Measurements from ENCODE around the gene TPP1.

Gene TPP1

DNA sequence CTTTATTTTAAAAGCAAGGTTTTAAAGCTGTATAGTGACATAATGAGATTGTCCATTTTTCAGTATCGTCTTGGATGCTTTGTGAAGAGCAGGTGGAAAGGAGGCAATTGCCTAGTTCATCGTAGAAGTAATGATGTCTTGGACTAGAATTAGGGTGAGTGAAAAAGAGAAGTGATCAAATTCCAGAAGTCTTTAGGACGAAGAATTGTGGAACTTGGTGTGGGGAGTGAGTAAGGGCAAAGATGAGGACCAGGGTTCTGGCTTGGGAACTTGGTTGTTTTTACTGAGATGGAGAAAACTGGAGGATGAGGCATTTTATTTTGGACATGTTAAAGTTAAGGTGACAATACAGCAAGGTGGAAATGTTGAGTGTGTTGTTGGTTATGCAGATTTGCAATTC is 14.4 kb downstream of the TPP1 start:
- Histone ChIP-seq H3K9ac (ENCODE audit: low read depth, low read length) (peak overlapping the region; percentile 96), H3K36me3 (ENCODE audit: insufficient read depth, low read length) (peaks cover 24% of the 10 kb centered on the region), H3K9me3 (ENCODE audit: control insufficient read depth, insufficient read depth, low read length) (no peaks in the 10 kb centered on the region), H3K4me1 (ENCODE audit: insufficient read depth, low read length) (peaks cover 20% of the 10 kb centered on the region)

DNA sequence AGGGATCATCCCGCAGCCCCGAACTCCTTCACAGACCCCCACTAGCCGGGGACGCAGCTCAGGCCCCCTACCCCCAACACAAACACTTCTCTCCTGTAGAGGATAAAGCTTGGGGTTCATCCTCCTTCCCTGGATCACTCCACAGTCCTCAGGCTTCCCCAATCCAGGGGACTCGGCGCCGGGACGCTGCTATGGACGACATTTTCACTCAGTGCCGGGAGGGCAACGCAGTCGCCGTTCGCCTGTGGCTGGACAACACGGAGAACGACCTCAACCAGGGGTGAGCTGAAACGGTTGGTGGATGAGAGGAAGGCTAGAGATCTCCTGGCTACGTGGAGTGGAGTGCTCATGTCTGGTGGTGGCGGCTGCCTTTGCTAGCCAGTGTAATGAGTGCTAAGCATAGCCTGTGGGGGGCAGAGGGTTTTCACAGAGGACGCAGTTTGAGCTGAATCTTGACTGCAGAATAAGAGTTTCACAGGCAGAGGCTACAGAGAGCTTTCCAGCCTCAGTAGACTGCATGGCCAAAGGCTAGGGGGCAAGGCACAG is 15.1 kb downstream of the TPP1 start:
- Histone ChIP-seq H3K4me1 (ENCODE audit: insufficient read depth, low read length) (peaks cover 20% of the 10 kb centered on the region), H3K9ac (ENCODE audit: low read depth, low read length) (peak overlapping the region; percentile 96), H3K36me3 (ENCODE audit: insufficient read depth, low read length) (peaks cover 20% of the 10 kb centered on the region), H3K9me3 (ENCODE audit: control insufficient read depth, insufficient read depth, low read length) (no peaks in the 10 kb centered on the region)

DNA sequence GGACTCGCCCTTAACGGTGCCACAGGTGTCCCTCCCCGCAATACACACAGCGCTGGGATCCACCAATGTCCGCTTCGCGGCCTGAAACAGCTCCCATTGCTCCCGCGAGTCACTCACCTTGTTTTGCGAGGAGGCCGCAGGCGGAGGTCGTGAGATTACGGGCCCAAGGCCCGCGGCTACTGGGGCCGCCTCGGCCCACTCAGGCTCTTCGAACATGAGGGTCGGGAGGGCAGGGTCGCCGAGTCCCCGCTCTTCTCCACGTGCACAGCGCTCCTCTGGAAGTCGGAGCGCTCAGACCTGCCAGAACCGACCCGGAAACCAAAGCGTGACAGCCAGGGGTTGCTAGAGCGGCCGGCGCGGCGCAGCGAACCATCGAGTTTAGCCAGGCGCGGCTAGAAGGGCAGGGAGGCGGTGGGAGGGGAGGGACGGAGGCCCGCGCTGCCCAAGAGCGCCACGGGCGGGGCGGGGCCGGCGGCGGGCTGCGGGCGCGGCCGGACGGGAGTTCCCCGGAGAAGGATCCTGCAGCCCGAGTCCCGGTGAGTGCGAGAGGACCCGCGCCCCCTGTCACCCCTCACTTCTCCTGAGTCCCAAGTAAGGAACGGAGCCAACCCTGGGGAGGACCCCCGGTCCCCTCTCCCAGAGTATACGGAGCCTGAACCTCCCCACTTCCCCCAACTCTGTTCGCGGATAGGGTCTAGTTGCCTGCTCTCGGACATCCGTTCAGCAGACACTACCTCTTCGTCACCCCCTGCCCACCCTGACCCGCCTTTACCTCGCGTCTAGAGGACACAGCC is 15.7 kb downstream of the TPP1 start, which contains the start of the genes ILK and RRP8:
ILK (plus strand) TSS at position 488 of the 794 bp plus-strand sequence. CDS start 498 bp downstream, outside the sequence.
RRP8 (minus strand) TSS at position 330 of the 794 bp plus-strand sequence; CDS start at position 216, 114 bp downstream.
- Histone ChIP-seq H3K9me3 (ENCODE audit: control insufficient read depth, insufficient read depth, low read length) (no peaks in the 10 kb centered on the region), H3K4me1 (ENCODE audit: insufficient read depth, low read length) (peaks cover 20% of the 10 kb centered on the region), H3K36me3 (ENCODE audit: insufficient read depth, low read length) (peaks cover 15% of the 10 kb centered on the region), H3K9ac (ENCODE audit: low read depth, low read length) (peak within 1 kb of the TSS; percentile 96)

DNA sequence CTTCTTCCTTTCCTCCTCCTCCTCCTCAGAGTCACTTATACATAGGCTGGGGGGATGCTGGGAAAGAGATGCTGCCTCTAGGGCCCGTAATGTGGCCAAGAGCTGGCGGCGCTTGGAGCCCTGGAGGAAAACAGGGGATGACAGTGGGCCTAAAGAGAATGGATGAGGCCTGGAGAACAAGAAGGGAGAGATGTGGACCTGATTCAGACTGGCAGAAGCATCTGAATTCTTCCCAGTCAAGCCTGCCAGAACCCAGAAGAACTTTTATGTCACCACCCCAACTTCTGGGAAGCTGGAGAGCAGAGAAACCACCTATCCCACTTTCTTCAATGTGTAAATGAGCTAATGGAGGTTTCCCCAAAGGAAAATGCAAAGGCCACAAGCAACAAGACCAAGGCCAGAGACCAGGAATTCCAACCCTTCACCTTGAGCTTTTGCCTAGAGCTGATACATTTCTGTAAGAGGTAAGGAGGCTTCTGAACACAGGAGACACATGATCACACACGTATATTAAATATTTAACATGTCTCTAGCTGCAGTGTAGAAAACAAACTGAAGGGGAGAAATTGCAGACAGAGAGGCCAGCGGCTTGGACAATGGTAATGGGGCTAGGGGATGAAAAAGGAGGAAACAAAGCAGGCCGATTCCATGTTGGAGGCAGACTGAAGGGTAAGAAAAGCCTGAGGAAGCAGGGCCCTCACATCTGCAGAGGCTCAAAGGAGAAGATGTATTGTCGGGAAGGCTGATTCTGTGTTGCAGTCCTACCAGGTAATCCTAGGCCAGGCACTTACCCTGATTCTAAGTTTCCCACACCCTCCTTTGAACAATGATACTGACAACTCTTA is 16.9 kb downstream of the TPP1 start:
- no peaks in the 10 kb centered on the region for H3K9me3 ChIP-seq (ENCODE audit: control insufficient read depth, insufficient read depth, low read length)
- H3K9ac ChIP-seq (ENCODE audit: low read depth, low read length) = peak overlapping the region; percentile 96
- peaks cover 16% of the 10 kb centered on the region for H3K4me1 ChIP-seq (ENCODE audit: insufficient read depth, low read length)
- H3K36me3 ChIP-seq (ENCODE audit: insufficient read depth, low read length) = peaks cover 10% of the 10 kb centered on the region

DNA sequence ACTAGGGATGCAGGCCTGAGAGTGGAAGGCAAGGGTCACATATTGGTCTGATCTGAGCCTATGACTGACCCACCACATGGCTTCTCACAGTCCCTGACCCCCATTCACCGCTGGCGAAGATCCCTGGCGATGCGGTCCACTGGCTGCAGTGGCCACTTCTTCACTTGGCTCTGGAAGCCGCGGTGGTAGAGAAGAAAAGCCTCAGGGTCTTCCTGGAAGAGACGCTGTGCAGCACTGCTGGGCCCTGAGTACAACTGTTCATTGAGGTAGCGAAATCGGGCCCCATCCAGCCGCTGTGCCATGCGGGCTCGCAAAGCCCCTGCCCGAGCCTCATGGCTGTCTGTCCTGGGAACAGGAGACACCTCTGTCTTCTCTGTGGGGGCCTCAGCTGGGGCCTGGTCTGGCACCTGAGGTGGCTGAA is 18.2 kb downstream of the TPP1 start:
- peaks cover 10% of the 10 kb centered on the region for H3K36me3 ChIP-seq (ENCODE audit: insufficient read depth, low read length)
- H3K4me1 ChIP-seq (ENCODE audit: insufficient read depth, low read length) = peaks cover 7% of the 10 kb centered on the region; the same call in 1 of the 2 replicates
- H3K9me3 ChIP-seq (ENCODE audit: control insufficient read depth, insufficient read depth, low read length) = no peaks in the 10 kb centered on the region
- no peak overlapping the region for H3K9ac ChIP-seq (ENCODE audit: low read depth, low read length)

DNA sequence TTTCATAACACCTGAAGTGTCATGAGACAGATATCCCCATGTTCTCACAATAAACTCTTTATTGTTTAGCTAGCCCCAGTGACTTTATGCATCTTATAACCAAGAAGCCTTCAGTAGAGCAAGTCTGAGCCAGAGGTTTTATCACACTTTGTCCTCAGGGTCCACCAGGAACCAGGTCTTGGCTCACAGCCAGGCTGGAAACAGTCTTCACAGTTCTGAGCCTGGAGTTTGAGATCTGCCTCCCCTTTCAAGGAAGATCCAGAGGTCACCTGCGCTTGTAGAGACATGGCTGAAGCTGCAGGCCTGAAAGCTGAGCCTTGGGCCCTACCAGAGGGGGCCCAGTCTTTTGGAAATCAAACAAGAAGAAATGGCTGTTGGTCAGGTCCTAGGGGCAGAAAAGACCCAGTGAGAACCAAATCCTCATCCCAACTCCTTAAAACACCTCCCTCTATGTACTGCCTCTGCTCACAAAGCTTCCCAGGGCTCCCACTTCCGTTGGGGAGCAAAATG is 19.3 kb downstream of the TPP1 start:
- Histone ChIP-seq H3K4me1 (ENCODE audit: insufficient read depth, low read length) (peaks cover 7% of the 10 kb centered on the region; the same call in 1 of the 2 replicates), H3K9ac (ENCODE audit: low read depth, low read length) (no peak overlapping the region), H3K36me3 (ENCODE audit: insufficient read depth, low read length) (peaks cover 10% of the 10 kb centered on the region), H3K9me3 (ENCODE audit: control insufficient read depth, insufficient read depth, low read length) (no peaks in the 10 kb centered on the region)

DNA sequence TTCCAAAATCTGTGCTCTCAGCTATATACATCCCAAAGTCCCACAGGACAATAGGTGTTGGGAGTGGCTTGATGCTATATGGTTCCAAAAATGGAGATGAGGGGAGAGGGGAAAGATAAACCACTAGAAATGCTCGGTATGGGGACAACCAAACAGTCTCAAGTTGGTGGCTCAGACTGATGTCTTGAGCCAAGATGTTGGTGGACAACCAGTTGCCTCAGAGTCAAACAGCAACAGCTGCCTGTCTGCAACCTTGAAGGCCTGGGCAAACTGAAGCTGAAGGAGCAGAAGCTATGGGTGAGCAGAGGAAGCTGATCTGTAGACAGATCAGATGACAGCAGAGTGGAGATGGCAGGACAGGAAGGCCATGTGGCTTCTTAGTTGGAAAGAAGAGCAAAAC is 19.8 kb downstream of the TPP1 start:
- peaks cover 7% of the 10 kb centered on the region; the same call in 1 of the 2 replicates for H3K4me1 ChIP-seq (ENCODE audit: insufficient read depth, low read length)
- no peaks in the 10 kb centered on the region for H3K9me3 ChIP-seq (ENCODE audit: control insufficient read depth, insufficient read depth, low read length)
- peaks cover 10% of the 10 kb centered on the region for H3K36me3 ChIP-seq (ENCODE audit: insufficient read depth, low read length)
- no peak overlapping the region for H3K9ac ChIP-seq (ENCODE audit: low read depth, low read length)

DNA sequence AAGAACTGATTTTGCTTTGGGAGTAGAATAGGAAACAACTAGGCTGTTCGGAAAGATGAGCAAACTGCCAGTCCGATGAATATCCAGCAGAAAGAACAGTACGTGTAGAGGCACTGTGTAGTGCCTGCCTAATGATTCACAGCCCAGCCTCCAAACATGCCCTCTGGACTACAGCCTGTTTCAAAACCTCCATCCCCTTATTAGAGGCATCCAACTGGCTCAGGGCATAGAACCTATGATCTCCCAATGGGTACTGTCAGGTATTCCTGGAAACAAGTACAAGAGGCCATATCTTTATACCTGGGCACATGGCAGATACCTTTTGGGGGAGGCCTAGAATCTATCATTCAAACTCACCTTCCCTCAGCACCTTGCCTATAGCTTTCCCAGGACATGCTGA is 20.7 kb downstream of the TPP1 start:
- H3K36me3 ChIP-seq (ENCODE audit: insufficient read depth, low read length) = peaks cover 10% of the 10 kb centered on the region
- H3K4me1 ChIP-seq (ENCODE audit: insufficient read depth, low read length) = peaks cover 7% of the 10 kb centered on the region; the same call in 1 of the 2 replicates
- H3K9me3 ChIP-seq (ENCODE audit: control insufficient read depth, insufficient read depth, low read length) = no peaks in the 10 kb centered on the region
- no peak overlapping the region for H3K9ac ChIP-seq (ENCODE audit: low read depth, low read length)

DNA sequence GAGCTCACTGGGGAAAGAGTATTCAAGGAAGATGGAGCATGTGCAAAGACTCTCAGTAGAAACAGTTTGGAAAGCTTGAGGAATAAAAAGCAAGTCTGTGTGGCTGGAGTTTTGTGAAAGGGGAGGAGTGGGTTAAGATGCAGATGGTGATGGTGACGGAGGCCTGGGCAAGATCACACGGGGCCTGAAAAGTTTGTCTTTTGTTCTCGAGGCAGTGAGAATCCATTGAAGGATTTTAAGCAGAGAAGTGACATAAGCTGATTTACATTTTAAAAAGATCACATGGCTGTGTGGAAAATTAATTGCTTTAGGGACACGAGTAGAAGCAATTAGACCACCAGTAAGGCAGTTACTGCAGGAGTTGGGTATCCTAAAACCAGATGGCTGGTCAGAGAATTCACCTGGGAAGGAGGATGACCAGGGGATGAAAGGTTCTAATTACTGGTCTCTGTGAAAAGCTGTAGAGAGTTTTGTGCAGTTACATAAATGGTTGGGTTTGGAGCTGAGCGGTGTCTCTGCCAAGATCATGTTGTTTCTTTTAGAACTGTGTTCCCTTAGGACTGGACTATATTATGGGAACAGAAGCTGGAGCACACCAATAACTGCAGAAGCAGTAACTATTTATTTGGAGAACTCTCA is 22.9 kb downstream of the TPP1 start:
- H3K4me1 ChIP-seq (ENCODE audit: insufficient read depth, low read length) = no peaks in the 10 kb centered on the region
- H3K9ac ChIP-seq (ENCODE audit: low read depth, low read length) = no peak overlapping the region
- H3K9me3 ChIP-seq (ENCODE audit: control insufficient read depth, insufficient read depth, low read length) = no peaks in the 10 kb centered on the region
- H3K36me3 ChIP-seq (ENCODE audit: insufficient read depth, low read length) = peaks cover 10% of the 10 kb centered on the region

DNA sequence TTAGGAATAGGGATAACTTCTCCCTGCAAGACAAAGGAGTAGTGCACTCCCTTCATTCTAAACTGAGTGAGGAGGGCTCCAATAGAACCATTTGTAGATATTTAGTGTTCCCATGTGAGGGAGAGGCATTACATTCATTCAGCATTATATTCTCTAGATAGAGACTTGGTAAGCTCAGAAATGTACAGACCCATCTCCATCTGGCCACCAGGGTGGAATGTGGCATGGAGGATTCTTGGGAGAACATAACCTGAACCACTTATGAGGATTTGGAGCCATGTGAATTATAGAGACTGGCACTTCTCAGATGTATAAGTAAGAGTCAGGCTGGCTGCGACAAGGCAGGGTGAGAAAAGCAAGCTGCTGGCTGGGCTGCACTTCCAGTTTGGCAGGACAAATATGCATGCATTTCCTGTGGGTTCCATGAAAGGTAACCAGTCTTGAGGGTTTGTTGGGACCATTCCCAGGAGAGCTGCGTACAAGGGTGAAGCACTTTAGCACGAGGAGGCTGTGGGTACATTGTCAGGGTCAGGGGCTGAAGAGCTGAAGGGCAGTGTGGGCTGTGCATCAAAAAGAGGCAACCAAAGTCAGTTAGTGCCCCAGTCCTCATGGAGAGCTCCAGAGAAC is 25.0 kb downstream of the TPP1 start:
- H3K9ac ChIP-seq (ENCODE audit: low read depth, low read length) = no peak overlapping the region
- H3K4me1 ChIP-seq (ENCODE audit: insufficient read depth, low read length) = no peaks in the 10 kb centered on the region
- no peaks in the 10 kb centered on the region; the same call in 1 of the 2 replicates for H3K36me3 ChIP-seq (ENCODE audit: insufficient read depth, low read length)
- no peaks in the 10 kb centered on the region for H3K9me3 ChIP-seq (ENCODE audit: control insufficient read depth, insufficient read depth, low read length)

DNA sequence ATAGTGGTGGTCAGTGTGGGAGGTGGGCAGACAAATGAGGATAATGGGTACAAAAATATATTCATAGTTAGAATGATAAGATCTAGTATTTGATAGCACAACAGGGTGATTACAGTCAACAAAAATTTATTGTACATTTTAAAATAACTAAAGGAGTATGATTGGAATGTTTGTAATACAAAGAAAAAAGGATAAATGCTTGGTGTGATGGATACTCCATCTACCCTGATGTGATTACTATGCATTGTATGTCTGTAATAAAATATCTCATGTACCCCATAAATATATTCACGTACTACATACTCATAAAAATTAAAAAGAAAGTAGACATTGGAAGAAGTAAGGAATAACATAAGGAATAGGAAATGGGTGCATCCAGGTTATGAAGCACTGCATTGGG is 31.2 kb downstream of the TPP1 start:
- no peaks in the 10 kb centered on the region for H3K4me1 ChIP-seq (ENCODE audit: insufficient read depth, low read length)
- H3K9ac ChIP-seq (ENCODE audit: low read depth, low read length) = no peak overlapping the region
- no peaks in the 10 kb centered on the region; the same call in 1 of the 2 replicates for H3K36me3 ChIP-seq (ENCODE audit: insufficient read depth, low read length)
- no peaks in the 10 kb centered on the region; the same call in 1 of the 2 replicates for H3K9me3 ChIP-seq (ENCODE audit: control insufficient read depth, insufficient read depth, low read length)

DNA sequence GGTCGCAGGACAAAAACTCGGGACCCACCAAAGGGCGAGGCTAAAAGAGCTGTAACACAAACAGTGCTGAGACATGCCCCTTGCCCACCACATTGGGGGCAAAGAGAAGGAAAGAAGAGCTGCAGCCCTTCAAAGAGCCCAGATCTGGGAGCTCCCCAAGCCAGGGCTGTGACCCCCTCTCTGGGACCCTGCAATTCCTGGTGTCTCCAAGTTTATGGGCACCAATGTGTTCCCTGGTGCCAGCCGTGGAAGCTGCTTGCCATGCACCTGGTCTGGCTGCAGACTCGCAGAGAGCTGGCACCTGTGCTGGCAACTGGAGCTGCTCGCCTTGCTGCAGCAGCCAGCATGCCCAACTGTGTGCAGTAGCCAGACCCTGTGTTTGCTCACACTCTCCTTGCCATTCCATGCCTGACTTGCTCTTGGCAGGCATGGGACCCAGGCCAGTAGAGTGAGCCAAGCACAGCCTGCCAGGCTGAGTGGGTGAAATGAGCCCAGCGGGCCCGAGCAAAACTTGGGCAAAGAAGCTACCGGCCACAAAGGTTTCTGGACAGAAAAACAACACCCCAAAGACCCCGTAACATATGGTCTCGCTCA is 31.8 kb downstream of the TPP1 start:
- Histone ChIP-seq H3K9me3 (ENCODE audit: control insufficient read depth, insufficient read depth, low read length) (peaks cover 2% of the 10 kb centered on the region; the same call in 1 of the 2 replicates), H3K4me1 (ENCODE audit: insufficient read depth, low read length) (no peaks in the 10 kb centered on the region), H3K9ac (ENCODE audit: low read depth, low read length) (no peak overlapping the region), H3K36me3 (ENCODE audit: insufficient read depth, low read length) (no peaks in the 10 kb centered on the region)
